GM12875 (cell line): ENCODE measurements around the gene HS3ST3A1.

Experiments
- H3K4me3 ChIP-seq: one replicate; pipeline ENCODE4 v1.5.1; 2011; ENCODE audit warnings: low read depth, low read length, control low read depth
- TF ChIP-seq, protein P1 (sequence below): IDR thresholded peaks from 2 replicates; pipeline ENCODE4 v1.5.1; 2011; ENCODE audit warnings: low read depth, mild to moderate bottlenecking, control low read depth, inconsistent platforms, low read length, moderate library complexity, borderline replicate concordance; ENCODE audit not compliant: insufficient read depth

Gene HS3ST3A1

GRCh38 chr17:13593757-13594156 is 8.0 kb downstream of the HS3ST3A1 start:
- no peak overlapping the region for H3K4me3 ChIP-seq
- TF ChIP-seq, protein P1, sequence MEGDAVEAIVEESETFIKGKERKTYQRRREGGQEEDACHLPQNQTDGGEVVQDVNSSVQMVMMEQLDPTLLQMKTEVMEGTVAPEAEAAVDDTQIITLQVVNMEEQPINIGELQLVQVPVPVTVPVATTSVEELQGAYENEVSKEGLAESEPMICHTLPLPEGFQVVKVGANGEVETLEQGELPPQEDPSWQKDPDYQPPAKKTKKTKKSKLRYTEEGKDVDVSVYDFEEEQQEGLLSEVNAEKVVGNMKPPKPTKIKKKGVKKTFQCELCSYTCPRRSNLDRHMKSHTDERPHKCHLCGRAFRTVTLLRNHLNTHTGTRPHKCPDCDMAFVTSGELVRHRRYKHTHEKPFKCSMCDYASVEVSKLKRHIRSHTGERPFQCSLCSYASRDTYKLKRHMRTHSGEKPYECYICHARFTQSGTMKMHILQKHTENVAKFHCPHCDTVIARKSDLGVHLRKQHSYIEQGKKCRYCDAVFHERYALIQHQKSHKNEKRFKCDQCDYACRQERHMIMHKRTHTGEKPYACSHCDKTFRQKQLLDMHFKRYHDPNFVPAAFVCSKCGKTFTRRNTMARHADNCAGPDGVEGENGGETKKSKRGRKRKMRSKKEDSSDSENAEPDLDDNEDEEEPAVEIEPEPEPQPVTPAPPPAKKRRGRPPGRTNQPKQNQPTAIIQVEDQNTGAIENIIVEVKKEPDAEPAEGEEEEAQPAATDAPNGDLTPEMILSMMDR = no peak

DNA sequence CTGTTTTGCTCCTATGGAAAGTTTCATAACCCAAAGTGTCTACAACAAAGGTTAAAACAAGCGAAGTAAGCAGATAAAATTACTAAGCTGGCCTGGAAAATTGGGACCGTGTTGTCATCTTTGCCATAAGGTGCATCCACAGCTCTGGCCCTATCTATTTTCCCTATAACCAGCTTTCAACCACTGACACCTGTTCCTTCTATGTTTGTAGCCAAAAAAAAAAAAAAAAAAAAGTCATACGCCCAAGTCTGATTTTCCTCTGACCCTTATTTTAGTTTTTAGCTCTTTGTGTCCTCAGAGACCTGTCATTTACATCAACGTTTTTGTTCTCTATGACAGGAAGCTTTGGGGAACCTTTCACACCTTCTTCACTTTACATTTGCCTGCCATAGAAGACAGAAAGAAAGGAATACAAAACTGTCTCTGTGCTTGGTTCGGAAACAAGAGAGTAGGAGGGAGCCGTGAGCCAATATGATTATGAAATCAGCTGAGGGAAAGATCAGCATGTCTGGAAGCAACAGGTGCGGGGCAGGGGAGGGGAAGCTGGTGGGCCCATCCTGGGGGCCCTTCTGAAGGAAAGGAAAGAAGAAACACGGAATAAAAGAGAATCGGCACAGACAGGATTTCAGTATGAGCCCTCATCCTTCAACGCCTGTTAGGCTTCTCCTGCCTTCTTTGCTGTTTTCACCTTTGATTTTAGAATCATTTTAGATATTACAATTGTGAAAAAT is 8.5 kb downstream of the HS3ST3A1 start:
- TF ChIP-seq, protein P1 = no peak
- no peak overlapping the region for H3K4me3 ChIP-seq

DNA sequence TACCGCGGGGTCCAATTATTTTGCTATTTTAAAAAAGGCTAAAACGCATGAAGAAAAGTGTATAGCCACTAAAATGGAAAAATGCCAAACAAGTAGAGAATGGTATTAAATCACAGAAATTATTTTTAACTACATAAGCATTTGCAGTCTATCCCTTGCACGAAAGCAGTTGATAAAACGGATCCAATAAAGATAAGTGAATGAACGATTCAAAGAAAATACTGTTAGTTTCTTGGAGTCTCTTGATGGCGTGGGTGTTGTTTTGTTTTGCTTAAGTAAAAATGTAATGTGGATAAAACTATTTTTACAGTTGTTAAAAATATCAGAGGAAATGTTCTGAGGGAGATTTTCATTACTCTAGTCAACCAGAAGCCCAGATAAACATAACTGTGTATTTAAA is 9.3 kb downstream of the HS3ST3A1 start:
- no peak overlapping the region for H3K4me3 ChIP-seq
- TF ChIP-seq, protein P1 = no peak

GRCh38 chr17:13590441-13590840 is 11.3 kb downstream of the HS3ST3A1 start:
- TF ChIP-seq, protein P1 = no peak

GRCh38 chr17:13589658-13590057 is 12.1 kb downstream of the HS3ST3A1 start:
- TF ChIP-seq, protein P1 = no peak

More at GRCh38 chr17:13590441-13590840, 11.3 kb downstream of the HS3ST3A1 start:
- H3K4me3 ChIP-seq = no peak overlapping the region

GRCh38 chr17:13587487-13588338 is 14.0 kb downstream of the HS3ST3A1 start:
- TF ChIP-seq, protein P1 = no peak
- no peak overlapping the region for H3K4me3 ChIP-seq

More at GRCh38 chr17:13589658-13590057, 12.1 kb downstream of the HS3ST3A1 start:
- H3K4me3 ChIP-seq = no peak overlapping the region
